Measurements from ENCODE around the gene ASB13.

Gene ASB13

DNA sequence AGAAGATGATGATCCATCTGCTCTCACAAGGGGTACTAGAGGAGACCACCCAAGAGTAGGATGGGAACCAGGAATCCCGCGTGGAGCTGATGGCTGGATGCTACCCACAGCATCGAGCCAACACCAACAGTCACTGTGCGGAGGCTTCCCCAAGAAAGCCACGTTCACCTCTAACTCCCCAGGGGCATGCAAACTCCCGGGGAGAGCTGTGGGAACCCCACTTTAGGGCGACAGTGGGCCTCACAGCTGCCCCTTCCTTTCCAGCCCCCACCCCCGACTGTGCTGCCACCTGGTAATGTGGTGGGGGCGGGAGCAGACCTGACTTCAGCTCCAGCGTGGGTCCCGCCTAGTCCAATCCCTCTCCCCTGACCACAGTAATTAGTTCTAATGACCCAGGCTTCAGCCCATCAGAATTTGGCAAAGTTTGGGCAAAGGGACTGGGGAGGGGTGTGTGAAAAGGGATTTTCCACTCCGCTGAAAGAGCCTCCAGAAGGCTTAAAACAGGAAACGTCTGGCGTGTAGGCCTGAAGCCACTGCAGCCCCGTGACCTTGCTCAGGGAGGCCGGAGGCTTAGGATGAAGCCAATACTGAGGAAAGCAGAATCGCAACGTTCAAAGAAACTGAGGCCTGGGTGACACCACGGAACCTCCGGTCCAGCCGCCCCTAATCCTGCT, 20.3 kb downstream of the ASB13 start:
- Histone ChIP-seq H3K9me3 (ENCODE audit: control insufficient read depth, low read length) (no peaks in the 10 kb centered on the region), H3K4me1 (ENCODE audit: control insufficient read depth, insufficient read depth, low read length, poor library complexity, severe bottlenecking) (peaks cover 6% of the 10 kb centered on the region), H3K27ac (ENCODE audit: low read depth, low read length, severe bottlenecking) (no peak overlapping the region), H3K4me3 (ENCODE audit: extremely low read depth, insufficient read depth, low read length, poor library complexity, severe bottlenecking) (no peak overlapping the region), H3K36me3 (ENCODE audit: control insufficient read depth, insufficient read depth, low read length) (peaks cover 16% of the 10 kb centered on the region)
- 80 to 87% methylated on average over 10 to 13 of the region's 21 CpGs for WGBS, 2 experiments (ENCODE audit: insufficient coverage in 2 of 2)

DNA sequence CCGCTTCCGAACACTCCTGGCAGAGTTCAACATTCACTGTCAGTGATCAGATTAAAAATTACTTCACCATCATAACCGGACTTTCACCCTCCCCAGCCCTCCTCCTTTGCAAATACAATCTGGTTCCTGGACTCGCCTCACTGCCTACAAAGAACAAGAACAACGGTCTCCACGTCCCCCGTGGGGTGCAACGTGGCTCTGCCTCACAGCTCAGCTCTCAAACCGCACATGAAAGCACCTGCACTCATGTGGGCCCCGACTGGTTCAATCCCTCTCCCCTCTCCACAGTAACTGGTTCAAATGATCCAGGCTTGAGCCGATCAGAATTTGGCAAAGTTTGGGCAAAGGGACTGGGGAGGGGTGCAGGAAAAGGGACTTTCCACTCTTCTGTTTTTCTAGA, 21.0 kb downstream of the ASB13 start:
- 90 to 93% methylated on average over 9 to 11 of the region's 11 CpGs for WGBS, 2 experiments (ENCODE audit: insufficient coverage in 2 of 2)
- Histone ChIP-seq H3K4me1 (ENCODE audit: control insufficient read depth, insufficient read depth, low read length, poor library complexity, severe bottlenecking) (peaks cover 3% of the 10 kb centered on the region), H3K4me3 (ENCODE audit: extremely low read depth, insufficient read depth, low read length, poor library complexity, severe bottlenecking) (no peak overlapping the region), H3K27ac (ENCODE audit: low read depth, low read length, severe bottlenecking) (no peak overlapping the region), H3K9me3 (ENCODE audit: control insufficient read depth, low read length) (no peaks in the 10 kb centered on the region), H3K36me3 (ENCODE audit: control insufficient read depth, insufficient read depth, low read length) (peaks cover 19% of the 10 kb centered on the region)

DNA sequence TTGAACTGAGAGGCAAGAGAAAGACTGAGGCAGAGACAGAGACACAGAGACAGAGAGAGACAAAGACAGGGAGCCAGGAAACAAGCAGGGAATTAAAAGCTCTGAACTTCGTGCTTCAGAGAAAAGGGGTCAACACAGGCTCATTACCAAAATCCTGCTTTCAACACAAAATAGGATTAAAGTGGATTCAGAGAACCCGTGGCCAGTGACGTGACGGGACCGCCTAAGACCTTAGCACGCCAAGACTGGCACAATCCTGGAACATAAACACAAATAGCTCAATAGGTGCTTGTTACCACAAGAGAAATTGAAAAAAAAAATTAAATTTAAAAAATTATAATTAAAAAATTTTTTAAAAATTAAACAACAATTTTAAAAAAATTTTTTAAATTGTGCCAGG, 21.5 kb downstream of the ASB13 start:
- H3K36me3 ChIP-seq (ENCODE audit: control insufficient read depth, insufficient read depth, low read length), result peaks cover 23% of the 10 kb centered on the region
- H3K4me3 ChIP-seq (ENCODE audit: extremely low read depth, insufficient read depth, low read length, poor library complexity, severe bottlenecking), result no peak overlapping the region
- H3K9me3 ChIP-seq (ENCODE audit: control insufficient read depth, low read length), result no peaks in the 10 kb centered on the region
- no peak overlapping the region for H3K27ac ChIP-seq (ENCODE audit: low read depth, low read length, severe bottlenecking)
- H3K4me1 ChIP-seq (ENCODE audit: control insufficient read depth, insufficient read depth, low read length, poor library complexity, severe bottlenecking), result no peaks in the 10 kb centered on the region
- WGBS, 2 experiments (ENCODE audit: insufficient coverage in 2 of 2), result 80 to 88% methylated on average over 1 to 4 of the region's 6 CpGs

DNA sequence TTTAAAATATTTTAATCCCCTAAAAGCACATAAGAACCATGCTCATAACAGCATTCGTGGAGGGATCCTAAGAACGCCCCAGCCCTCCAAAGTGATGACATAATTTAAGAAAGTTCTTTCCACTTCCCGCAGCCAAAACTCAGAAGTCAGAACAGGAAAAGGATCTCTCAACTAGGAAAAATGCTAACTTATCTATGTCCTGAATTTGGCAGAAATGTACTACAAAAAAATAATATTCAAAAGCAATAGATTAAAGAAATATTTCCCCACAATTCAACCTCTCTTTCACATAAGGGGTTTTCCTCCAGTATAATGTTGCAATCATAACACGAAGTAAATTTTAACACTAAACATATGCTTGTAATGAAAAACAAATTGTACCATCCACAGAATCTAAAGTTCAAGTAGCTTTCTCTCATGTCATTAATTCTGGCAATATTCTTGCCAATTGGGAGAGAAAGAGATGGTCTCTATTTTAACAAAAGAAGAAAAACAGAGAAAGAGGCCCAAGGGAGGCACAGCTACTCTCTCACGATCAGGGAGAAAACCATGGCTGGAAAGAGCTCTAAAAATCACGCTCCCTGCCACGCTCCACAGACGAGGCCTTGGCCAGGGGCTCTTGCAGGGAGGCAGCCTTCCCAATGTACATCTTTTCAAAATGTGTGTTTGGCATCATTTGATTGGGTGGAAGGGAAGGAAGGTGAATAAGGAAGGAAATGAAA, 22.9 kb downstream of the ASB13 start:
- Histone ChIP-seq H3K4me1 (ENCODE audit: control insufficient read depth, insufficient read depth, low read length, poor library complexity, severe bottlenecking) (no peaks in the 10 kb centered on the region), H3K4me3 (ENCODE audit: extremely low read depth, insufficient read depth, low read length, poor library complexity, severe bottlenecking) (no peak overlapping the region)

DNA sequence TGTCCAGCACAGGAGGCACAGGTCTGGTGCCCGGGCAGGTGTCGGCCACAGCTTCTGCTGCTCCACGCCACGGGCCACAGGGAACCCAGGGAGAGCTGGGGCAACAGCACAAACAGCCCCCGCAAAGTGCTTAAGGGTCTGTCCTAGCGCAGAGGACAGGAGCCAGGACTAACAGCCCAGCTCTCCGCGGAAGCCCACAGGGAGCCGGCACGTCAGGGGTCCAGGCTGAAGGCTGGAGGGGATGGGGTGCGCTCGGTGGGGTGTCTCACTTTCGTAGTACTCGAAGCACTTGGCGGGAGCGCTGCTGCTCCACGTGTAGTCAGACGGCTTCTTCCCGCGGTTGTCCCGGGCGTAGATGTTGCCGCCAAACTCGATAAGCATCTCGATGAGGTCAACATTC, 24.9 kb downstream of the ASB13 start:
- 91 to 93% methylated on average over 25 of the region's 25 CpGs for WGBS, 2 experiments (ENCODE audit: insufficient coverage in 2 of 2)
- H3K36me3 ChIP-seq (ENCODE audit: control insufficient read depth, insufficient read depth, low read length), result peaks cover 23% of the 10 kb centered on the region
- no peak overlapping the region for H3K4me3 ChIP-seq (ENCODE audit: extremely low read depth, insufficient read depth, low read length, poor library complexity, severe bottlenecking)
- no peak overlapping the region for H3K27ac ChIP-seq (ENCODE audit: low read depth, low read length, severe bottlenecking)
- no peaks in the 10 kb centered on the region for H3K9me3 ChIP-seq (ENCODE audit: control insufficient read depth, low read length)
- no peaks in the 10 kb centered on the region for H3K4me1 ChIP-seq (ENCODE audit: control insufficient read depth, insufficient read depth, low read length, poor library complexity, severe bottlenecking)

More for the DNA sequence above, 22.9 kb downstream of the ASB13 start:
- Histone ChIP-seq H3K27ac (ENCODE audit: low read depth, low read length, severe bottlenecking) (no peak overlapping the region), H3K36me3 (ENCODE audit: control insufficient read depth, insufficient read depth, low read length) (peaks cover 31% of the 10 kb centered on the region), H3K9me3 (ENCODE audit: control insufficient read depth, low read length) (no peaks in the 10 kb centered on the region)
- WGBS, 2 experiments (ENCODE audit: insufficient coverage in 2 of 2), result 94 to 100% methylated on average over 3 to 6 of the region's 8 CpGs

DNA sequence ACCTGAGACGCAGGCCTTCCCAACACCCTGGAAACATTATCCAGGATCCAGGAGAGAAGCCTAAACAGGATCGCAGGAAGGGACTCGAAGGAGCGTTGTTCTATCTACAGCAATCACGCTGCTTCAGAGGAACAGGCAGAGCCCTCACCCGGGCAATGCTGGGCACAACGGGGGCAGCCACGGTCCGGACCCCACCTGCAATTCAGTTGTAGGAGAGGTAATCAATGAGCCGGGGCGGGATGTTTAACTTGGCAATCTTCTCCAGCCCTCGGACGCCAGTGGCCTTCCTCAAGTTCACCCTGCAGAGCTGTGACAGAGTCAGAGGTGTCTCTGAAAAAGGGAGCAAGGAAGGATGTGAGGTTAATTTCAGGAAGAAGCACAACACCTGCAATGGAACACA, 25.9 kb downstream of the ASB13 start:
- Histone ChIP-seq H3K9me3 (ENCODE audit: control insufficient read depth, low read length) (no peaks in the 10 kb centered on the region), H3K4me1 (ENCODE audit: control insufficient read depth, insufficient read depth, low read length, poor library complexity, severe bottlenecking) (no peaks in the 10 kb centered on the region), H3K4me3 (ENCODE audit: extremely low read depth, insufficient read depth, low read length, poor library complexity, severe bottlenecking) (no peak overlapping the region), H3K27ac (ENCODE audit: low read depth, low read length, severe bottlenecking) (no peak overlapping the region), H3K36me3 (ENCODE audit: control insufficient read depth, insufficient read depth, low read length) (peaks cover 23% of the 10 kb centered on the region)
- 93 to 95% methylated on average over 12 of the region's 13 CpGs for WGBS, 2 experiments (ENCODE audit: insufficient coverage in 2 of 2)

DNA sequence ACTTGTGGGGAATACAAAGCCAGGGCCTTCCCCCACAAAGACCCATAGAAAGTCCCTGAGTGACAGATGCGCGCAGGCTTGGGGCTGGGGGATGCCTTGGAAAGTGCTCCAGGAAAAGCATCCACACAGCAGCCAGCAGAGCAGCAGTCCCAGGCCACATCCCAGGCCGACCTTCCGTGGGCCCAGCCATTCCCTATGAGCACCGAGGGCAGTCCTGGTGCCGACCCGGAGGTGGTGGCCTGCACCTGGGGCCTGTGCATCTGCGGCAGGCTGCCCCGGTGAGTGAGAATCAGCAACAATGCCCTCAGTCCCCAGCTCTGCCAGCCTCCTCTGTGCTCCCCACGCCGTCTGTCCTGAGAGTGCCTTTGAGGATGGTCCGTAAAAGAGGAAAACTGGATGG, 26.4 kb downstream of the ASB13 start:
- no peaks in the 10 kb centered on the region for H3K4me1 ChIP-seq (ENCODE audit: control insufficient read depth, insufficient read depth, low read length, poor library complexity, severe bottlenecking)
- 94 to 98% methylated on average over 11 to 12 of the region's 12 CpGs for WGBS, 2 experiments (ENCODE audit: insufficient coverage in 2 of 2)
- H3K27ac ChIP-seq (ENCODE audit: low read depth, low read length, severe bottlenecking), result no peak overlapping the region

DNA sequence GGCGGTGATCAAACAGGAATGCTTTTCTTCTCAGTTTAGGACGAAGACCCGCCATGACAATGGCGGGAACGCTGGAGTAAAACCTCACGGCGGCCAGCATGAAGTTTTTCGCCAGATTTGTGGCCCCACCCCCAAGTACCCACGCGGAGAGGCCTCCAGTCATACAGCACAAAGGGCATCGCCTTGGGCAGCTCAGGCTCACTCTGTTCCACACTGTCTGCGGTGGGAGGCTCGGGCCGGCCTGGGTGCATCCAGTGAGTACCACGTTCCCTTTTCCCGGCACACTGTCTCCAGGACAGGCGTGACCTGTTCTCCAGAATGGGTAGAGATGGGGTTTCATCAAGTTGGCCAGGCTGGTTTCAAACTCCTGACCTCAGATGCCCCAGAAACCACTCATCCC, 27.3 kb downstream of the ASB13 start:
- H3K36me3 ChIP-seq (ENCODE audit: control insufficient read depth, insufficient read depth, low read length), result peaks cover 19% of the 10 kb centered on the region
- no peak overlapping the region for H3K4me3 ChIP-seq (ENCODE audit: extremely low read depth, insufficient read depth, low read length, poor library complexity, severe bottlenecking)
- no peaks in the 10 kb centered on the region for H3K4me1 ChIP-seq (ENCODE audit: control insufficient read depth, insufficient read depth, low read length, poor library complexity, severe bottlenecking)
- H3K27ac ChIP-seq (ENCODE audit: low read depth, low read length, severe bottlenecking), result no peak overlapping the region
- 95 to 96% methylated on average over 17 of the region's 17 CpGs for WGBS, 2 experiments (ENCODE audit: insufficient coverage in 2 of 2)
- H3K9me3 ChIP-seq (ENCODE audit: control insufficient read depth, low read length), result no peaks in the 10 kb centered on the region

More for the DNA sequence above, 26.4 kb downstream of the ASB13 start:
- no peak overlapping the region for H3K4me3 ChIP-seq (ENCODE audit: extremely low read depth, insufficient read depth, low read length, poor library complexity, severe bottlenecking)
- peaks cover 23% of the 10 kb centered on the region for H3K36me3 ChIP-seq (ENCODE audit: control insufficient read depth, insufficient read depth, low read length)
- H3K9me3 ChIP-seq (ENCODE audit: control insufficient read depth, low read length), result no peaks in the 10 kb centered on the region

DNA sequence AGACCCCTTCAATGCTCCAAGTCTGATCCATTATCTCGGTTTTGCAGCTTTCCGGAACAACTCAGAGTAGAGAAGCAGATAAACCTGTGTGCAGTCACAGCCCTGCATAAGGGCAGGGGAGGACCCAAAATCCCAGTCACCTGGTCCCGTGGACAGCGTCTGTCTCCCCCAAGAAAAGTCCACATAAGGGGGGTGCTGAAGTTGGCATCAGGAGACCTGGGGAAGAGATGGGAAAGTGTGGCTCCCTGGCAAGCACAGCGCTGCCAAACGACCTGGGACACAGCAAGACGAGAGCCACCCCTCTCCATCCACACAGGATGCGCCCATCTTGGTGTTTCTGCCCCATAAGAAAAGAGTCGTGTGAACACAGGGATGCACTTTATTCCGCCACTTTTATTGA, 27.9 kb downstream of the ASB13 start:
- Histone ChIP-seq H3K4me1 (ENCODE audit: control insufficient read depth, insufficient read depth, low read length, poor library complexity, severe bottlenecking) (no peaks in the 10 kb centered on the region), H3K9me3 (ENCODE audit: control insufficient read depth, low read length) (no peaks in the 10 kb centered on the region), H3K36me3 (ENCODE audit: control insufficient read depth, insufficient read depth, low read length) (peaks cover 19% of the 10 kb centered on the region), H3K27ac (ENCODE audit: low read depth, low read length, severe bottlenecking) (no peak overlapping the region), H3K4me3 (ENCODE audit: extremely low read depth, insufficient read depth, low read length, poor library complexity, severe bottlenecking) (no peak overlapping the region)
- 91 to 95% methylated on average over 7 to 8 of the region's 10 CpGs for WGBS, 2 experiments (ENCODE audit: insufficient coverage in 2 of 2)

DNA sequence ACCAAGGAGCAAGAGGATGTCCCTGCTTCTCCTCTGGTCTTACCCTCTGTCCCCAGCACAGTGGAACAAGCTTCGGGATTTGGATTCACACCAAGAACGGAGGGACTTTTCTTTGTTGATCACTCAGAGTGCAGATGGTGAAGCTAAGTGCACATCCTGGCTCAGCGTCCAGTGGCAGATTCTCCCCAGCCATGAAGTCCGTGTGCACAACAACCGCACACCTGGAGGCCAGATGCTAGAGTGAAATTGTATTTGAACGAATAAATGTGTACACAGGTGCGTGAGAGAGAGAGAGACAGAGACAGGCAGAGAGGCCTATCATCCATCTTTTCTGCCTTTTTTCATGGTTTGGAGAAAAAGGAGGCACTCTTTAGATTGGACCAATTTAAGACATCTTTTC, 31.5 kb downstream of the ASB13 start:
- Histone ChIP-seq H3K4me1 (ENCODE audit: control insufficient read depth, insufficient read depth, low read length, poor library complexity, severe bottlenecking) (no peaks in the 10 kb centered on the region), H3K4me3 (ENCODE audit: extremely low read depth, insufficient read depth, low read length, poor library complexity, severe bottlenecking) (no peak overlapping the region), H3K27ac (ENCODE audit: low read depth, low read length, severe bottlenecking) (no peak overlapping the region), H3K36me3 (ENCODE audit: control insufficient read depth, insufficient read depth, low read length) (peaks cover 8% of the 10 kb centered on the region), H3K9me3 (ENCODE audit: control insufficient read depth, low read length) (no peaks in the 10 kb centered on the region)
- 94 to 97% methylated on average over 7 of the region's 7 CpGs for WGBS, 2 experiments (ENCODE audit: insufficient coverage in 2 of 2)

DNA sequence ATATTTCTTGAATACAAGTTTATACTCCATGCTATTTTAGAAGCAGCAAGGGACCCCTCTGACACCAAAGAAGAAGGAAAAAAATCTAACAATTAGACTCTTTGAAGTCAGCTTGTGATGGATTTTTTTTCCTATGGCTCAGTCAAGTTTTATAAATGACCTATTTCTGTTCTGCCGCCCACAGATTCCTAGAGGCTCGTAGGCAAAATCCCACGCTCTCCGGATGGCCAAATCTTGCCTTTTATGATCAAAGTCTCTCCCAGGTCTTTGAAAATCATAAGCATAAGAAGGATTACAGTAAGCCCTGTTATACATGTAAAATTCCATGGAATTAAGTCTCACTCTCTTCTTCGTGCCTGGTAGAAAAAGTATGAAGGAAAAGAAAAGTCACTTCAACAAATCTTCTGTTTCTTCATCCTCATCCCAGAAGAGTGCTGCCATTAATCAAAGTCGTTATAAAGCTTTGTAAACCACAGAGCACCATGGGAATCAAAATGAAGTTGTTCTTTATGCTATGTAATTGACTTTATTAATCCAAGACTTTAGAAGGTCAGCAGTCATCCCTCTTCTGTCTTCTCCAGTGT, 33.1 kb downstream of the ASB13 start:
- no peaks in the 10 kb centered on the region for H3K4me1 ChIP-seq (ENCODE audit: control insufficient read depth, insufficient read depth, low read length, poor library complexity, severe bottlenecking)
- no peak overlapping the region for H3K4me3 ChIP-seq (ENCODE audit: extremely low read depth, insufficient read depth, low read length, poor library complexity, severe bottlenecking)
- no peaks in the 10 kb centered on the region for H3K36me3 ChIP-seq (ENCODE audit: control insufficient read depth, insufficient read depth, low read length)
- no peaks in the 10 kb centered on the region for H3K9me3 ChIP-seq (ENCODE audit: control insufficient read depth, low read length)
- no peak overlapping the region for H3K27ac ChIP-seq (ENCODE audit: low read depth, low read length, severe bottlenecking)
- 97 to 100% methylated on average over 3 to 4 of the region's 6 CpGs for WGBS, 2 experiments (ENCODE audit: insufficient coverage in 2 of 2)
